ENCODE results near the gene LHCGR. TPM values are rescaled to one million over a fixed set of nuclear protein-coding genes. Genes with fewer than 3 reads are reported as not detected.

The LHCGR gene
- total RNA-seq, 1 experiment from 2014 or later = 0.31 TPM

DNA sequence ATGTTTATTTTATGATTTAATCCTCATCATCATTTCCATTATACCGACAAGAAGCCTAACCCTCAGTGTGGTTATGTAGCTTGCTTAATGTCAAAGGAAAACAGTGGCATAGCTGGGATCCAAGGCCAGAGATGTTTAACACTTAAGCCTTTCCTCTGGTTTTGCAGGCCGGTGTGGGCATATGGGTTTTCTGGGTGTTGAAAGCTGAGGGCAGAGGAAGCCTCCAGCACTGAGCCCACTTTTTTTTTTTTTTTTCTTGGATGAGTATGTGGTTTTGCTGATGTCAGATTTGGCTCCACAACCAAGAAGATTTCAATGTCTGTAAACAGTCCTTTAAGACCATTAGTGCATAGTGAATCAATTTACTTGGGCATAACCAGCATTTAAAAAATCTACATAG lies 41.3 kb downstream of the LHCGR start (continued):
- TF ChIP-seq, protein P1, sequence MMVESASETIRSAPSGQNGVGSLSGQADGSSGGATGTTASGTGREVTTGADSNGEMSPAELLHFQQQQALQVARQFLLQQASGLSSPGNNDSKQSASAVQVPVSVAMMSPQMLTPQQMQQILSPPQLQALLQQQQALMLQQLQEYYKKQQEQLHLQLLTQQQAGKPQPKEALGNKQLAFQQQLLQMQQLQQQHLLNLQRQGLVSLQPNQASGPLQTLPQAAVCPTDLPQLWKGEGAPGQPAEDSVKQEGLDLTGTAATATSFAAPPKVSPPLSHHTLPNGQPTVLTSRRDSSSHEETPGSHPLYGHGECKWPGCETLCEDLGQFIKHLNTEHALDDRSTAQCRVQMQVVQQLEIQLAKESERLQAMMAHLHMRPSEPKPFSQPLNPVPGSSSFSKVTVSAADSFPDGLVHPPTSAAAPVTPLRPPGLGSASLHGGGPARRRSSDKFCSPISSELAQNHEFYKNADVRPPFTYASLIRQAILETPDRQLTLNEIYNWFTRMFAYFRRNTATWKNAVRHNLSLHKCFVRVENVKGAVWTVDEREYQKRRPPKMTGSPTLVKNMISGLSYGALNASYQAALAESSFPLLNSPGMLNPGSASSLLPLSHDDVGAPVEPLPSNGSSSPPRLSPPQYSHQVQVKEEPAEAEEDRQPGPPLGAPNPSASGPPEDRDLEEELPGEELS (CRISPR knock-in tag; IDR thresholded peaks at IDR 0.05) = no peak
- TF ChIP-seq, protein P2, sequence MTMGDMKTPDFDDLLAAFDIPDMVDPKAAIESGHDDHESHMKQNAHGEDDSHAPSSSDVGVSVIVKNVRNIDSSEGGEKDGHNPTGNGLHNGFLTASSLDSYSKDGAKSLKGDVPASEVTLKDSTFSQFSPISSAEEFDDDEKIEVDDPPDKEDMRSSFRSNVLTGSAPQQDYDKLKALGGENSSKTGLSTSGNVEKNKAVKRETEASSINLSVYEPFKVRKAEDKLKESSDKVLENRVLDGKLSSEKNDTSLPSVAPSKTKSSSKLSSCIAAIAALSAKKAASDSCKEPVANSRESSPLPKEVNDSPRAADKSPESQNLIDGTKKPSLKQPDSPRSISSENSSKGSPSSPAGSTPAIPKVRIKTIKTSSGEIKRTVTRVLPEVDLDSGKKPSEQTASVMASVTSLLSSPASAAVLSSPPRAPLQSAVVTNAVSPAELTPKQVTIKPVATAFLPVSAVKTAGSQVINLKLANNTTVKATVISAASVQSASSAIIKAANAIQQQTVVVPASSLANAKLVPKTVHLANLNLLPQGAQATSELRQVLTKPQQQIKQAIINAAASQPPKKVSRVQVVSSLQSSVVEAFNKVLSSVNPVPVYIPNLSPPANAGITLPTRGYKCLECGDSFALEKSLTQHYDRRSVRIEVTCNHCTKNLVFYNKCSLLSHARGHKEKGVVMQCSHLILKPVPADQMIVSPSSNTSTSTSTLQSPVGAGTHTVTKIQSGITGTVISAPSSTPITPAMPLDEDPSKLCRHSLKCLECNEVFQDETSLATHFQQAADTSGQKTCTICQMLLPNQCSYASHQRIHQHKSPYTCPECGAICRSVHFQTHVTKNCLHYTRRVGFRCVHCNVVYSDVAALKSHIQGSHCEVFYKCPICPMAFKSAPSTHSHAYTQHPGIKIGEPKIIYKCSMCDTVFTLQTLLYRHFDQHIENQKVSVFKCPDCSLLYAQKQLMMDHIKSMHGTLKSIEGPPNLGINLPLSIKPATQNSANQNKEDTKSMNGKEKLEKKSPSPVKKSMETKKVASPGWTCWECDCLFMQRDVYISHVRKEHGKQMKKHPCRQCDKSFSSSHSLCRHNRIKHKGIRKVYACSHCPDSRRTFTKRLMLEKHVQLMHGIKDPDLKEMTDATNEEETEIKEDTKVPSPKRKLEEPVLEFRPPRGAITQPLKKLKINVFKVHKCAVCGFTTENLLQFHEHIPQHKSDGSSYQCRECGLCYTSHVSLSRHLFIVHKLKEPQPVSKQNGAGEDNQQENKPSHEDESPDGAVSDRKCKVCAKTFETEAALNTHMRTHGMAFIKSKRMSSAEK (CRISPR knock-in tag; IDR thresholded peaks at IDR 0.05; ENCODE audit: borderline replicate concordance) = no peak
- TF ChIP-seq, protein P3, sequence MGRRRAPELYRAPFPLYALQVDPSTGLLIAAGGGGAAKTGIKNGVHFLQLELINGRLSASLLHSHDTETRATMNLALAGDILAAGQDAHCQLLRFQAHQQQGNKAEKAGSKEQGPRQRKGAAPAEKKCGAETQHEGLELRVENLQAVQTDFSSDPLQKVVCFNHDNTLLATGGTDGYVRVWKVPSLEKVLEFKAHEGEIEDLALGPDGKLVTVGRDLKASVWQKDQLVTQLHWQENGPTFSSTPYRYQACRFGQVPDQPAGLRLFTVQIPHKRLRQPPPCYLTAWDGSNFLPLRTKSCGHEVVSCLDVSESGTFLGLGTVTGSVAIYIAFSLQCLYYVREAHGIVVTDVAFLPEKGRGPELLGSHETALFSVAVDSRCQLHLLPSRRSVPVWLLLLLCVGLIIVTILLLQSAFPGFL (CRISPR knock-in tag; IDR thresholded peaks at IDR 0.05; ENCODE audit: borderline replicate concordance) = no peak
- TF ChIP-seq, protein P4, sequence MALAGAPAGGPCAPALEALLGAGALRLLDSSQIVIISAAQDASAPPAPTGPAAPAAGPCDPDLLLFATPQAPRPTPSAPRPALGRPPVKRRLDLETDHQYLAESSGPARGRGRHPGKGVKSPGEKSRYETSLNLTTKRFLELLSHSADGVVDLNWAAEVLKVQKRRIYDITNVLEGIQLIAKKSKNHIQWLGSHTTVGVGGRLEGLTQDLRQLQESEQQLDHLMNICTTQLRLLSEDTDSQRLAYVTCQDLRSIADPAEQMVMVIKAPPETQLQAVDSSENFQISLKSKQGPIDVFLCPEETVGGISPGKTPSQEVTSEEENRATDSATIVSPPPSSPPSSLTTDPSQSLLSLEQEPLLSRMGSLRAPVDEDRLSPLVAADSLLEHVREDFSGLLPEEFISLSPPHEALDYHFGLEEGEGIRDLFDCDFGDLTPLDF (CRISPR knock-in tag; IDR thresholded peaks at IDR 0.05) = no peak
- TF ChIP-seq CREB1 (CRISPR knock-in tag; IDR thresholded peaks at IDR 0.05) = no peak
- no peak for TF ChIP-seq ZNF219 (CRISPR knock-in tag; IDR thresholded peaks at IDR 0.05; ENCODE audit: borderline replicate concordance)
- TF ChIP-seq, protein P5, sequence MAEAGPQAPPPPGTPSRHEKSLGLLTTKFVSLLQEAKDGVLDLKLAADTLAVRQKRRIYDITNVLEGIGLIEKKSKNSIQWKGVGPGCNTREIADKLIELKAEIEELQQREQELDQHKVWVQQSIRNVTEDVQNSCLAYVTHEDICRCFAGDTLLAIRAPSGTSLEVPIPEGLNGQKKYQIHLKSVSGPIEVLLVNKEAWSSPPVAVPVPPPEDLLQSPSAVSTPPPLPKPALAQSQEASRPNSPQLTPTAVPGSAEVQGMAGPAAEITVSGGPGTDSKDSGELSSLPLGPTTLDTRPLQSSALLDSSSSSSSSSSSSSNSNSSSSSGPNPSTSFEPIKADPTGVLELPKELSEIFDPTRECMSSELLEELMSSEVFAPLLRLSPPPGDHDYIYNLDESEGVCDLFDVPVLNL (CRISPR knock-in tag; IDR thresholded peaks at IDR 0.05; ENCODE audit: borderline replicate concordance, low read depth) = no peak
- TF ChIP-seq, protein P6, sequence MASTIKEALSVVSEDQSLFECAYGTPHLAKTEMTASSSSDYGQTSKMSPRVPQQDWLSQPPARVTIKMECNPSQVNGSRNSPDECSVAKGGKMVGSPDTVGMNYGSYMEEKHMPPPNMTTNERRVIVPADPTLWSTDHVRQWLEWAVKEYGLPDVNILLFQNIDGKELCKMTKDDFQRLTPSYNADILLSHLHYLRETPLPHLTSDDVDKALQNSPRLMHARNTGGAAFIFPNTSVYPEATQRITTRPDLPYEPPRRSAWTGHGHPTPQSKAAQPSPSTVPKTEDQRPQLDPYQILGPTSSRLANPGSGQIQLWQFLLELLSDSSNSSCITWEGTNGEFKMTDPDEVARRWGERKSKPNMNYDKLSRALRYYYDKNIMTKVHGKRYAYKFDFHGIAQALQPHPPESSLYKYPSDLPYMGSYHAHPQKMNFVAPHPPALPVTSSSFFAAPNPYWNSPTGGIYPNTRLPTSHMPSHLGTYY (CRISPR knock-in tag; IDR thresholded peaks at IDR 0.05) = no peak
- TF ChIP-seq, protein P7, sequence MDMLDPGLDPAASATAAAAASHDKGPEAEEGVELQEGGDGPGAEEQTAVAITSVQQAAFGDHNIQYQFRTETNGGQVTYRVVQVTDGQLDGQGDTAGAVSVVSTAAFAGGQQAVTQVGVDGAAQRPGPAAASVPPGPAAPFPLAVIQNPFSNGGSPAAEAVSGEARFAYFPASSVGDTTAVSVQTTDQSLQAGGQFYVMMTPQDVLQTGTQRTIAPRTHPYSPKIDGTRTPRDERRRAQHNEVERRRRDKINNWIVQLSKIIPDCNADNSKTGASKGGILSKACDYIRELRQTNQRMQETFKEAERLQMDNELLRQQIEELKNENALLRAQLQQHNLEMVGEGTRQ (CRISPR knock-in tag; IDR thresholded peaks at IDR 0.05) = no peak
- TF ChIP-seq, protein P8, sequence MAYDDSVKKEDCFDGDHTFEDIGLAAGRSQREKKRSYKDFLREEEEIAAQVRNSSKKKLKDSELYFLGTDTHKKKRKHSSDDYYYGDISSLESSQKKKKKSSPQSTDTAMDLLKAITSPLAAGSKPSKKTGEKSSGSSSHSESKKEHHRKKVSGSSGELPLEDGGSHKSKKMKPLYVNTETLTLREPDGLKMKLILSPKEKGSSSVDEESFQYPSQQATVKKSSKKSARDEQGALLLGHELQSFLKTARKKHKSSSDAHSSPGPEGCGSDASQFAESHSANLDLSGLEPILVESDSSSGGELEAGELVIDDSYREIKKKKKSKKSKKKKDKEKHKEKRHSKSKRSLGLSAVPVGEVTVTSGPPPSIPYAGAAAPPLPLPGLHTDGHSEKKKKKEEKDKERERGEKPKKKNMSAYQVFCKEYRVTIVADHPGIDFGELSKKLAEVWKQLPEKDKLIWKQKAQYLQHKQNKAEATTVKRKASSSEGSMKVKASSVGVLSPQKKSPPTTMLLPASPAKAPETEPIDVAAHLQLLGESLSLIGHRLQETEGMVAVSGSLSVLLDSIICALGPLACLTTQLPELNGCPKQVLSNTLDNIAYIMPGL (CRISPR knock-in tag; IDR thresholded peaks at IDR 0.05) = no peak

DNA sequence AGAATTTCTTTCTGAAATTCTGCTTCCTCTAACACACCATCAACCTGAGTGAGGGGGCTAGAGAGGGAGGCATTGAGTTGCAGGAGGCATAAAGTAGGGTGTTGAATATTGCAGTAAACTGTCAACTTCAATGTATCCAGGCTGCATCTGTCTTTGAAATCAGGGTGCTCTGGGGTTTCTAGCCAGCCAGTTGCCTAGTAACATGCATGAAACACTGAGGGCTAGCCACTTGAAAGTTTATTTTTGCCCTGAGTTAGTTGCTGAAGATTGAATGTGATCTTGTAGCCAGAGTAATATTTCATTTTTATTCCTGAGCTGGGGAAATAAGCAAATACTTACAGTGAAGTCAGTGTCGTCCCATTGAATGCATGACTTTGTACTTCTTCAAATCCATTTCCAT lies 41.9 kb downstream of the LHCGR start:
- ChIA-PET CTCF (no interaction called here), POLR2A (no interaction called here)
- no peak for DNase-seq (ENCODE audit: low spot score)
- Mint-ChIP-seq H3K36me3 (no peaks in the 10 kb centered on the region), H3K27ac (no peak overlapping the region), H3K4me1 (peaks cover 23% of the 10 kb centered on the region), H3K9me3 (no peaks in the 10 kb centered on the region), H3K4me3 (no peak overlapping the region), H3K27me3 (ENCODE audit: low read depth) (no peaks in the 10 kb centered on the region)
- ATAC-seq = no peak
- TF ChIP-seq SP1 (CRISPR knock-in tag; conservative IDR thresholded peaks at IDR 0.05) = no peak
- no peak for TF ChIP-seq OVOL2 (CRISPR knock-in tag; IDR thresholded peaks at IDR 0.05; ENCODE audit: borderline replicate concordance)
- TF ChIP-seq, protein P1 (CRISPR knock-in tag; IDR thresholded peaks at IDR 0.05) = no peak
- TF ChIP-seq TCF7 (CRISPR knock-in tag; IDR thresholded peaks at IDR 0.05; ENCODE audit: low read depth) = no peak
- TF ChIP-seq, protein P9, sequence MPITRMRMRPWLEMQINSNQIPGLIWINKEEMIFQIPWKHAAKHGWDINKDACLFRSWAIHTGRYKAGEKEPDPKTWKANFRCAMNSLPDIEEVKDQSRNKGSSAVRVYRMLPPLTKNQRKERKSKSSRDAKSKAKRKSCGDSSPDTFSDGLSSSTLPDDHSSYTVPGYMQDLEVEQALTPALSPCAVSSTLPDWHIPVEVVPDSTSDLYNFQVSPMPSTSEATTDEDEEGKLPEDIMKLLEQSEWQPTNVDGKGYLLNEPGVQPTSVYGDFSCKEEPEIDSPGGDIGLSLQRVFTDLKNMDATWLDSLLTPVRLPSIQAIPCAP (CRISPR knock-in tag; IDR thresholded peaks at IDR 0.05) = no peak
- TF ChIP-seq ZNF671 (CRISPR knock-in tag; IDR thresholded peaks at IDR 0.05) = no peak
